HepG2 (cell line): ENCODE results near the gene NAP1L1. TPM values are rescaled to one million over a fixed set of nuclear protein-coding genes. Genes with fewer than 3 reads are reported as not detected.

Experiments used
- ARNT2 ChIP-seq: sonication (generic); formaldehyde crosslinking; IDR thresholded peaks from 2 replicates; pipeline ENCODE4 v1.8.0; 2022; ENCODE audit warnings: mild to moderate bottlenecking, low read depth, missing genetic modification reagents, moderate library complexity
- FOXC1 ChIP-seq: sonication (generic); formaldehyde crosslinking; IDR thresholded peaks from 2 replicates; pipeline ENCODE4 v1.8.0; 2022; ENCODE audit warnings: mild to moderate bottlenecking, missing genetic modification reagents, borderline replicate concordance
- GABPA ChIP-seq, 2 experiments: IDR thresholded peaks; 2 replicates each; pipeline ENCODE4 v1.6.1; 2011 to 2016; ENCODE audit warnings: low read depth in 2 of 2, low read length in 1 of 2, missing biosample characterization in 1 of 2, missing genetic modification characterization in 1 of 2
- KLF12 ChIP-seq: sonication (generic); formaldehyde crosslinking; IDR thresholded peaks from 2 replicates; pipeline ENCODE4 v1.4.0; 2020; ENCODE audit warnings: missing genetic modification reagents, borderline replicate concordance
- MIER3 ChIP-seq: IDR thresholded peaks from 2 replicates; pipeline ENCODE4 v1.6.1; 2016; ENCODE audit warnings: missing compliant biosample characterization, borderline replicate concordance
- NCOA1 ChIP-seq: sonication (generic); formaldehyde crosslinking; IDR thresholded peaks from 2 replicates; pipeline ENCODE4 v1.9.0; 2021; ENCODE audit warnings: missing genetic modification reagents
- NFAT5 ChIP-seq: sonication (generic); formaldehyde crosslinking; IDR thresholded peaks from 2 replicates; pipeline ENCODE4 v1.4.0; 2020; ENCODE audit warnings: missing genetic modification reagents
- NR1H2 ChIP-seq: sonication (generic); formaldehyde crosslinking; IDR thresholded peaks from 2 replicates; pipeline ENCODE4 v1.8.1; 2022; ENCODE audit warnings: low read depth, missing genetic modification reagents, borderline replicate concordance
- SNRNP70 ChIP-seq: fragments of 200-400 bp; formaldehyde crosslinking; IDR thresholded peaks from 2 replicates; pipeline ENCODE4 v1.6.1; 2017; ENCODE audit warnings: mild to moderate bottlenecking, low read depth, low read length, moderate library complexity
- TEAD2 ChIP-seq: sonication (generic); formaldehyde crosslinking; IDR thresholded peaks from 2 replicates; pipeline ENCODE4 v1.9.0; 2021; ENCODE audit warnings: missing genetic modification reagents
- THRA ChIP-seq: sonication (generic); formaldehyde crosslinking; IDR thresholded peaks from 2 replicates; pipeline ENCODE4 v1.4.0; 2020; ENCODE audit warnings: missing genetic modification reagents, borderline replicate concordance
- ZBTB3 ChIP-seq: sonication (generic); formaldehyde crosslinking; IDR thresholded peaks from 2 replicates; pipeline ENCODE4 v1.4.0; 2020; ENCODE audit warnings: low read depth, mild to moderate bottlenecking, moderate library complexity, missing genetic modification reagents, borderline replicate concordance
- ZFP36 ChIP-seq: fragments of 150-350 bp; IDR thresholded peaks from 2 replicates; pipeline ENCODE4 v1.6.1; 2018; ENCODE audit warnings: borderline replicate concordance, low read length, low read depth; ENCODE audit not compliant: partially characterized antibody
- ZFX ChIP-seq: sonication (generic); formaldehyde crosslinking; IDR thresholded peaks from 2 replicates; pipeline ENCODE4 v1.4.0; 2020; ENCODE audit warnings: mild to moderate bottlenecking, low read depth, missing genetic modification reagents, moderate library complexity
- ZNF12 ChIP-seq: sonication (generic); formaldehyde crosslinking; IDR thresholded peaks from 2 replicates; pipeline ENCODE4 v1.5.0; 2020; ENCODE audit warnings: missing genetic modification reagents
- ZNF335 ChIP-seq: sonication (generic); formaldehyde crosslinking; IDR thresholded peaks from 2 replicates; pipeline ENCODE4 v1.4.0; 2020; ENCODE audit warnings: missing genetic modification reagents
- ZNF737 ChIP-seq: sonication (generic); formaldehyde crosslinking; IDR thresholded peaks from 2 replicates; pipeline ENCODE4 v1.5.0; 2020; ENCODE audit warnings: missing genetic modification reagents, mild to moderate bottlenecking, borderline replicate concordance
- ZNF777 ChIP-seq: sonication (generic); formaldehyde crosslinking; IDR thresholded peaks from 2 replicates; pipeline ENCODE4 v1.4.0; 2020; ENCODE audit warnings: missing genetic modification reagents
- ZSCAN31 ChIP-seq: sonication (generic); formaldehyde crosslinking; IDR thresholded peaks from 2 replicates; pipeline ENCODE4 v1.5.0; 2020; ENCODE audit warnings: low read depth, mild to moderate bottlenecking, missing genetic modification reagents
- polyA plus RNA-seq, 8 experiments: library from polyadenylated mRNA; depleted of rRNA in 3 of 8; stranded (reverse) in 7 of 8; unstranded in 1 of 8; fragments of >200 nt; fragmentation: Illumina TruSeq in 4 of 8; extraction: Trizol in 4 of 8; gene quantifications; 2 replicates each; pipeline versions ENCODE4 v1.2.1 to v1.2.3, GENCODE V29; 2011 to 2016; ENCODE audit warnings: low read depth in 4 of 8, missing spikeins in 1 of 8, mixed read lengths in 1 of 8; ENCODE audit not compliant: insufficient read depth in 1 of 8
- total RNA-seq, 5 experiments: library from RNA; depleted of rRNA; stranded (reverse); fragments of >200 nt; fragmentation: Illumina TruSeq; extraction: Trizol; gene quantifications; 2 replicates each; pipeline ENCODE4 v1.2.3, GENCODE V29; 2016; ENCODE audit warnings: low read depth in 1 of 5
- TF ChIP-seq, protein P1 (sequence below): IDR thresholded peaks from 2 replicates; pipeline ENCODE4 v1.6.1; 2016; ENCODE audit warnings: missing compliant biosample characterization, missing genetic modification reagents, borderline replicate concordance

Gene NAP1L1
- total and polyA plus RNA-seq, 2 of the 13 experiments (the other 11 are each of a cell fraction or from before 2014, with no cell fraction given): 207 to 309 TPM

DNA sequence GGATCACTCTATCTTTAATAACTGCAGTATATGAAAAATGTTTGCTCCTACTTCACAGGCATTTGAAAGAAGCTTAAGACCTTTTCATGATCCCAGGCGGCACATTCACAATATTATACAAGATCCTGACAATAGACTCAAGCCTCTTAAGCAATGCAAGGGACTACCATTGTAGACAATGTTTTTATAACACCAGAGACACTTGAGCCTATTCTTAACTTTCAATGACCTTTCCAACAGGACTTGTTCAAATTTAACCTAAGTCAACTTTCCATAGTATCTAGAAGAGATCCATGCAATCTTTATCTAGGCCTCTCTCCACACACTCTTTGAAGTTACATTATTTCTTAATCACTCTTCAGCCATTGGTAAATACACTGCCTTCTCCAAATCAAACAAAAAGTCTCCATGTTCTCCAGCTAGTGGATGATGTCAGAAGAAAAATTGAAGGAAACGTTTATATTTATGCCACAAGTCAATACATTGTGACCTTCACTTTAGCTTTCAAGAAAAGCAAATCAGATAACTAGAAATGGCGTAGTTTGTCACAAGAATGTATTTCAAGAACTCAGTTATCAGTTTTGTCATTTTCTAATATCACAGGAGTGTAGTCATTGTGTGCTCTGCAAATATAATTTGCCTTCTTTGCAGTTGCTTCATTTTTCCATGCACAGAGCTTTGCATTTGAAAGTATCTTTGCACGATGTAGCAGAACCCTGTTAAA lies 94.1 kb downstream of the NAP1L1 start (continued):
- peak; percentile 80 for TF ChIP-seq ZBTB3 (CRISPR knock-in tag)
- peak; percentile 44 for TF ChIP-seq ZFX (CRISPR knock-in tag)
- no peak for TF ChIP-seq GABPA (IDR thresholded peaks at IDR 0.05; ENCODE audit: low read depth, low read length)
- TF ChIP-seq GABPA (CRISPR knock-in tag; IDR thresholded peaks at IDR 0.05; ENCODE audit: low read depth): no peak
- TF ChIP-seq ZNF335 (CRISPR knock-in tag): peak; percentile 72; the same call in 1 of the 2 replicates
- no peak for TF ChIP-seq SNRNP70
- peak; percentile 38; the same call in 1 of the 2 replicates for TF ChIP-seq NCOA1 (CRISPR knock-in tag)
- TF ChIP-seq, protein P1, sequence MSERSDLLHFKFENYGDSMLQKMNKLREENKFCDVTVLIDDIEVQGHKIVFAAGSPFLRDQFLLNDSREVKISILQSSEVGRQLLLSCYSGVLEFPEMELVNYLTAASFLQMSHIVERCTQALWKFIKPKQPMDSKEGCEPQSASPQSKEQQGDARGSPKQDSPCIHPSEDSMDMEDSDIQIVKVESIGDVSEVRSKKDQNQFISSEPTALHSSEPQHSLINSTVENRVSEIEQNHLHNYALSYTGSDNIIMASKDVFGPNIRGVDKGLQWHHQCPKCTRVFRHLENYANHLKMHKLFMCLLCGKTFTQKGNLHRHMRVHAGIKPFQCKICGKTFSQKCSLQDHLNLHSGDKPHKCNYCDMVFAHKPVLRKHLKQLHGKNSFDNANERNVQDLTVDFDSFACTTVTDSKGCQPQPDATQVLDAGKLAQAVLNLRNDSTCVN (CRISPR knock-in tag): peak; percentile 96
- peak; percentile 94; the same call in 1 of the 2 replicates for TF ChIP-seq MIER3 (CRISPR knock-in tag)
- TF ChIP-seq KLF12 (CRISPR knock-in tag): no peak
- TF ChIP-seq NFAT5 (CRISPR knock-in tag): no peak
- no peak for TF ChIP-seq TEAD2 (CRISPR knock-in tag)
- no peak for TF ChIP-seq ZSCAN31 (CRISPR knock-in tag)
- TF ChIP-seq ZNF737 (CRISPR knock-in tag): no peak
- TF ChIP-seq NR1H2 (CRISPR knock-in tag): no peak
- no peak for TF ChIP-seq ARNT2 (CRISPR knock-in tag)
- no peak for TF ChIP-seq ZFP36
- TF ChIP-seq THRA: peak; percentile 95
- TF ChIP-seq ZNF777 (CRISPR knock-in tag): no peak
- TF ChIP-seq ZNF12 (CRISPR knock-in tag): peak; percentile 64; the same call in 1 of the 2 replicates
- TF ChIP-seq FOXC1: no peak
